PC-3 (cell line): ENCODE results near the gene ACTN4.

Experiments used
- CTCF ChIP-seq: fragments of 300-600 bp; sonication (generic); conservative IDR thresholded peaks from 2 replicates; pipeline ENCODE4 v1.5.1; 2017; ENCODE audit warnings: antibody characterized with exemption, low read depth, mild to moderate bottlenecking, low read length
- EZH2 ChIP-seq: fragments of 300-600 bp; sonication (generic); IDR thresholded peaks from one replicate; pipeline ENCODE4 v1.6.1; 2017; ENCODE audit warnings: antibody characterized with exemption, mild to moderate bottlenecking, low read length; ENCODE audit not compliant: unreplicated experiment
- EZH2phosphoT487 ChIP-seq: fragments of 300-600 bp; sonication (generic); IDR thresholded peaks from 2 replicates; pipeline ENCODE4 v1.6.1; 2018; ENCODE audit warnings: mild to moderate bottlenecking, antibody characterized with exemption, low read length, borderline replicate concordance

DNA sequence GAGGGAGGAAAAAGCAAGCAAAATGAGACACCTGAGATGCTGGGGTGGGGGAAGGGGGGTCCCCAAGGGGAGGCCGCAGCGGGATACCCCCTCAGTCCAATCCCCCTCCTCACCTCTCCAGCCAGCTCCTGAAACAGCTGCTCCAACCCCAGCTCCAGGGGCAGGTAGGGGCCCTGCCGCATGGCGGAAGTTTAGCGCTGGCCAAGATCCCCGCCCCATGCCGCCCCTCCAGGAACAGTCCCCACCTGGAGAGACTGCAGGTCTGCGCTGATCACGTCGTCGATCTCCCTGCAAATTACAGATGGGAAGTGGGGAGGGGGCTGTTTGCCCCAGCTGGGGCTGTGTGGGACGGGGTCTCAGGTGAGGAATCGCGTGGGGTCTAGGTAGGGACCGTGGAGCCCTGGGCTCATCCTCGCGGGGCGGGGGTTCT lies 87.8 kb downstream of the ACTN4 start:
- TF ChIP-seq CTCF = no peak
- TF ChIP-seq EZH2 = no peak
- TF ChIP-seq EZH2phosphoT487 = no peak
